ENCODE measurements around the gene MTM1. TPM values are rescaled to one million over a fixed set of nuclear protein-coding genes. Genes with fewer than 3 reads are reported as not detected.

MTM1 gene
- total RNA-seq, 1 donor from 2014 or later = 8.8 TPM

GRCh38 chrX:150693725-150694574 lies 125.5 kb downstream of the MTM1 start:
- peak; percentile 53 for ATAC-seq
- peak; percentile 73 for DNase-seq (ENCODE audit: missing footprints)

GRCh38 chrX:150694738-150695410 lies 126.5 kb downstream of the MTM1 start:
- intact Hi-C loops (cut with DNase I) = no loop called here
- ATAC-seq = peak; percentile 43
- DNase-seq (ENCODE audit: missing footprints) = no peak

More at GRCh38 chrX:150693725-150694574, 125.5 kb downstream of the MTM1 start:
- intact Hi-C loops (cut with DNase I) = no loop called here

GRCh38 chrX:150696331-150696730 lies 127.9 kb downstream of the MTM1 start:
- DNase-seq (ENCODE audit: missing footprints) = no peak
- intact Hi-C loops (cut with DNase I) = no loop called here
- ATAC-seq = no peak

GRCh38 chrX:150696866-150697265 lies 128.4 kb downstream of the MTM1 start:
- intact Hi-C loops (cut with DNase I) = no loop called here
- DNase-seq (ENCODE audit: missing footprints) = no peak
- no peak for ATAC-seq

GRCh38 chrX:150697641-150698040 lies 129.2 kb downstream of the MTM1 start:
- intact Hi-C loops (cut with DNase I) = no loop called here
- no peak for DNase-seq (ENCODE audit: missing footprints)
- ATAC-seq = no peak

GRCh38 chrX:150698981-150699380 lies 130.6 kb downstream of the MTM1 start:
- no peak for ATAC-seq
- intact Hi-C loops (cut with DNase I) = no loop called here
- no peak for DNase-seq (ENCODE audit: missing footprints)

GRCh38 chrX:150700107-150700506 lies 131.7 kb downstream of the MTM1 start:
- DNase-seq (ENCODE audit: missing footprints) (no peak), ATAC-seq (no peak)
- intact Hi-C loops (cut with DNase I) = no loop called here

- DNase-seq (ENCODE audit: missing footprints) = no peak
- no peak for ATAC-seq
- intact Hi-C loops (cut with DNase I) = no loop called here
Measured at GRCh38 chrX:150701377-150701776, 133.0 kb downstream of the MTM1 start.

GRCh38 chrX:150702966-150703694 lies 134.7 kb downstream of the MTM1 start:
- ATAC-seq (no peak), DNase-seq (ENCODE audit: missing footprints) (no peak)
- intact Hi-C loops (cut with DNase I) = no loop called here

- intact Hi-C loops (cut with DNase I) = no loop called here
- no peak for DNase-seq (ENCODE audit: missing footprints)
- ATAC-seq = no peak
Measured at GRCh38 chrX:150703695-150703974, 135.2 kb downstream of the MTM1 start.

GRCh38 chrX:150704030-150704613 lies 135.7 kb downstream of the MTM1 start:
- intact Hi-C loops (cut with DNase I) = no loop called here
- ATAC-seq (no peak), DNase-seq (ENCODE audit: missing footprints) (no peak)

- intact Hi-C loops (cut with DNase I) = no loop called here
- no peak for DNase-seq (ENCODE audit: missing footprints)
- ATAC-seq = no peak
Measured at GRCh38 chrX:150712619-150713018, 144.2 kb downstream of the MTM1 start.

- DNase-seq (ENCODE audit: missing footprints) (no peak), ATAC-seq (no peak)
- intact Hi-C loops (cut with DNase I) = loop anchor here (5.0 kb wide), 1 partner anchor 33 kb away; no protein-coding TSS in a partner anchor
Measured at GRCh38 chrX:150715184-150715583, 146.8 kb downstream of the MTM1 start.

GRCh38 chrX:150719621-150720020 lies 151.2 kb downstream of the MTM1 start:
- intact Hi-C loops (cut with DNase I) = loop anchor here (5.0 kb wide), 1 partner anchor 37 kb away; no protein-coding TSS in a partner anchor
- DNase-seq (ENCODE audit: missing footprints) = no peak
- ATAC-seq = no peak

Other genes starting within 250 kb of the MTM1 start
- 1.8 TPM for gene MAMLD1, start 205.3 kb upstream of the MTM1 start, total RNA-seq
- gene MTMR1, start 124.8 kb downstream of the MTM1 start, total RNA-seq = 19.4 TPM